Osteoblast (primary cell): ENCODE data around the gene NKX6-1. TPM values are rescaled to one million over a fixed set of nuclear protein-coding genes. Genes with fewer than 3 reads are reported as not detected.

Experiments
- DNase-seq: peaks from one replicate; pipeline ENCODE4 v3.0.0; 2011; ENCODE audit warnings: low spot score, mixed read lengths; ENCODE audit not compliant: insufficient read length; ENCODE audit errors: missing footprints
- H2AFZ ChIP-seq: 2 replicates; pipeline ENCODE4 v1.6.0; 2011; ENCODE audit warnings: mild to moderate bottlenecking, low read length
- H3K27ac ChIP-seq: 2 replicates; pipeline ENCODE4 v1.5.1; 2011; ENCODE audit warnings: mild to moderate bottlenecking, low read depth, low read length, moderate library complexity
- H3K27me3 ChIP-seq: 2 replicates; pipeline ENCODE4 v1.6.0; 2012; ENCODE audit warnings: mild to moderate bottlenecking, control low read depth, inconsistent platforms, low read length, moderate library complexity; ENCODE audit not compliant: insufficient read depth
- H3K36me3 ChIP-seq: 2 replicates; pipeline ENCODE4 v1.5.1; 2011; ENCODE audit warnings: mild to moderate bottlenecking, low read length, control low read depth, moderate library complexity; ENCODE audit not compliant: insufficient read depth
- H3K4me1 ChIP-seq: 2 replicates; pipeline ENCODE4 v1.5.1; 2011; ENCODE audit warnings: mild to moderate bottlenecking, low read length, control low read depth, moderate library complexity; ENCODE audit not compliant: insufficient read depth
- H3K4me2 ChIP-seq: 2 replicates; pipeline ENCODE4 v1.6.0; 2011; ENCODE audit warnings: mild to moderate bottlenecking, low read length; ENCODE audit not compliant: insufficient read depth
- H3K4me3 ChIP-seq: fragments of 200-600 bp; sonication (generic); 3 replicates; pipeline ENCODE4 v1.5.1; 2012; ENCODE audit warnings: mild to moderate bottlenecking, low read length, inconsistent platforms; ENCODE audit not compliant: insufficient read depth
- H3K79me2 ChIP-seq: 2 replicates; pipeline ENCODE4 v1.6.0; 2012; ENCODE audit warnings: mild to moderate bottlenecking, low read length, control low read depth, inconsistent platforms; ENCODE audit not compliant: insufficient read depth
- H3K9me3 ChIP-seq: 2 replicates; pipeline ENCODE4 v1.5.1; 2011; ENCODE audit warnings: low read depth, low read length, control low read depth
- H4K20me1 ChIP-seq: 2 replicates; pipeline ENCODE4 v1.6.0; 2012; ENCODE audit warnings: mild to moderate bottlenecking, low read length, control low read depth; ENCODE audit not compliant: insufficient read depth
- CTCF ChIP-seq: IDR thresholded peaks from 2 replicates; pipeline ENCODE4 v1.5.1; 2011; ENCODE audit warnings: mild to moderate bottlenecking, low read depth, low read length, moderate library complexity; ENCODE audit errors: extremely low read depth
- total RNA-seq: library from RNA; depleted of rRNA; stranded (reverse); fragments of >200 nt; gene quantifications from 2 replicates; pipeline ENCODE4 v1.2.3, GENCODE V29; 2012

NKX6-1 gene
- total RNA-seq, 1 donor, result not detected

GRCh38 chr4:84496706-84497503, 2.2 kb downstream of the NKX6-1 start:
- peak; percentile 41 for DNase-seq
- peaks cover 100% of the 10 kb centered on the region for H3K27me3 ChIP-seq
- no peak for TF ChIP-seq CTCF

GRCh38 chr4:84496331-84496705, 2.8 kb downstream of the NKX6-1 start:
- no peak overlapping the region for H3K4me2 ChIP-seq
- DNase-seq, result peak; percentile 46

More at GRCh38 chr4:84496706-84497503, 2.2 kb downstream of the NKX6-1 start:
- no peaks in the 10 kb centered on the region for H3K79me2 ChIP-seq
- H4K20me1 ChIP-seq, result no peaks in the 10 kb centered on the region
- peaks cover 6% of the 10 kb centered on the region for H3K4me1 ChIP-seq
- H3K9me3 ChIP-seq, result no peaks in the 10 kb centered on the region
- no peak overlapping the region for H3K27ac ChIP-seq
- peak overlapping the region; percentile 33 for H3K4me3 ChIP-seq
- peak overlapping the region; percentile 32 for H3K4me2 ChIP-seq
- H2AFZ ChIP-seq, result no peak overlapping the region
- H3K36me3 ChIP-seq, result no peaks in the 10 kb centered on the region

GRCh38 chr4:84495794-84496261, 3.3 kb downstream of the NKX6-1 start:
- H2AFZ ChIP-seq, result no peak overlapping the region
- H4K20me1 ChIP-seq, result no peaks in the 10 kb centered on the region
- H3K36me3 ChIP-seq, result no peaks in the 10 kb centered on the region
- TF ChIP-seq CTCF, result no peak
- H3K9me3 ChIP-seq, result no peaks in the 10 kb centered on the region
- H3K4me2 ChIP-seq, result no peak overlapping the region
- H3K27ac ChIP-seq, result no peak overlapping the region
- H3K79me2 ChIP-seq, result no peaks in the 10 kb centered on the region
- peak; percentile 72 for DNase-seq
- peaks cover 98% of the 10 kb centered on the region for H3K27me3 ChIP-seq
- no peak overlapping the region for H3K4me3 ChIP-seq
- H3K4me1 ChIP-seq, result peaks cover 6% of the 10 kb centered on the region

More at GRCh38 chr4:84496331-84496705, 2.8 kb downstream of the NKX6-1 start:
- Histone ChIP-seq H3K27ac (no peak overlapping the region), H3K9me3 (no peaks in the 10 kb centered on the region), H3K4me1 (peaks cover 6% of the 10 kb centered on the region), H2AFZ (no peak overlapping the region), H3K79me2 (no peaks in the 10 kb centered on the region), H3K4me3 (no peak overlapping the region), H3K36me3 (no peaks in the 10 kb centered on the region), H4K20me1 (no peaks in the 10 kb centered on the region), H3K27me3 (peaks cover 98% of the 10 kb centered on the region)
- TF ChIP-seq CTCF, result no peak

GRCh38 chr4:84495118-84495793, 3.8 kb downstream of the NKX6-1 start:
- Histone ChIP-seq H3K4me3 (no peak overlapping the region), H4K20me1 (no peaks in the 10 kb centered on the region), H3K79me2 (no peaks in the 10 kb centered on the region), H3K4me2 (no peak overlapping the region), H3K4me1 (peaks cover 6% of the 10 kb centered on the region), H3K36me3 (no peaks in the 10 kb centered on the region), H3K27me3 (peaks cover 98% of the 10 kb centered on the region), H2AFZ (no peak overlapping the region), H3K27ac (no peak overlapping the region), H3K9me3 (no peaks in the 10 kb centered on the region)
- TF ChIP-seq CTCF, result no peak
- peak; percentile 77 for DNase-seq
